ENCODE data around the gene ADIG. TPM values are rescaled to one million over a fixed set of nuclear protein-coding genes. Genes with fewer than 3 reads are reported as not detected.

ADIG gene
- total RNA-seq, 1 donor = not detected

DNA sequence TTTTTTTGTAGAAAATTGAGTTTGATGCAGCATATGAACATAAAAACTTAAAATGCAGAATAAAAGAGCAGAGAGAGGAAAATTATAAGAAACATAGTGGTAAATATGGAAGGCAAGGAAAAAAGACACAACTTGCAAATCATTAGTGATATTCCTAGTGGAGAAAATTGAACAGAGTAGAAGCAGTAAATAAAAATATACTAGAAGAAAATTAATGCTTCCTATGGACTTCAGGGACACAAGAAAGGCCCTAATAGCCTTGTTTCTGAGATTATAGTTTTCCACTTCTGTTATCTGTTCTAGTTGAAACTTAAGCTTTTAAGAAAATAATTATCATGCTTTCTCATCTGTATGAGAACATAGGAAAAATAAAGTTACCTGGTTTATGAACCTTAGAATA lies 25.6 kb upstream of the ADIG start:
- DNase-seq (ENCODE audit: insufficient read length, low spot score, missing footprints) = no peak
- Histone ChIP-seq H3K79me2 (ENCODE audit: insufficient read depth, low read length) (no peaks in the 10 kb centered on the region), H3K4me2 (ENCODE audit: insufficient read depth, low read length) (no peak overlapping the region), H3K27ac (ENCODE audit: low read depth, low read length) (no peak overlapping the region), H3K4me3 (ENCODE audit: insufficient read depth, low read length) (no peak overlapping the region), H3K4me1 (ENCODE audit: insufficient read depth, low read length) (no peaks in the 10 kb centered on the region), H3K27me3 (ENCODE audit: insufficient read depth, low read length) (no peaks in the 10 kb centered on the region), H3K36me3 (ENCODE audit: insufficient read depth, low read length) (peaks cover 74% of the 10 kb centered on the region), H2AFZ (ENCODE audit: low read length) (no peak overlapping the region), H3K9me3 (ENCODE audit: low read depth, low read length) (no peaks in the 10 kb centered on the region), H4K20me1 (ENCODE audit: insufficient read depth, low read length) (peaks cover 3% of the 10 kb centered on the region)
- TF ChIP-seq, protein P1, sequence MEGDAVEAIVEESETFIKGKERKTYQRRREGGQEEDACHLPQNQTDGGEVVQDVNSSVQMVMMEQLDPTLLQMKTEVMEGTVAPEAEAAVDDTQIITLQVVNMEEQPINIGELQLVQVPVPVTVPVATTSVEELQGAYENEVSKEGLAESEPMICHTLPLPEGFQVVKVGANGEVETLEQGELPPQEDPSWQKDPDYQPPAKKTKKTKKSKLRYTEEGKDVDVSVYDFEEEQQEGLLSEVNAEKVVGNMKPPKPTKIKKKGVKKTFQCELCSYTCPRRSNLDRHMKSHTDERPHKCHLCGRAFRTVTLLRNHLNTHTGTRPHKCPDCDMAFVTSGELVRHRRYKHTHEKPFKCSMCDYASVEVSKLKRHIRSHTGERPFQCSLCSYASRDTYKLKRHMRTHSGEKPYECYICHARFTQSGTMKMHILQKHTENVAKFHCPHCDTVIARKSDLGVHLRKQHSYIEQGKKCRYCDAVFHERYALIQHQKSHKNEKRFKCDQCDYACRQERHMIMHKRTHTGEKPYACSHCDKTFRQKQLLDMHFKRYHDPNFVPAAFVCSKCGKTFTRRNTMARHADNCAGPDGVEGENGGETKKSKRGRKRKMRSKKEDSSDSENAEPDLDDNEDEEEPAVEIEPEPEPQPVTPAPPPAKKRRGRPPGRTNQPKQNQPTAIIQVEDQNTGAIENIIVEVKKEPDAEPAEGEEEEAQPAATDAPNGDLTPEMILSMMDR (IDR thresholded peaks at IDR 0.05; ENCODE audit: extremely low read depth, low read depth, low read length) = no peak

DNA sequence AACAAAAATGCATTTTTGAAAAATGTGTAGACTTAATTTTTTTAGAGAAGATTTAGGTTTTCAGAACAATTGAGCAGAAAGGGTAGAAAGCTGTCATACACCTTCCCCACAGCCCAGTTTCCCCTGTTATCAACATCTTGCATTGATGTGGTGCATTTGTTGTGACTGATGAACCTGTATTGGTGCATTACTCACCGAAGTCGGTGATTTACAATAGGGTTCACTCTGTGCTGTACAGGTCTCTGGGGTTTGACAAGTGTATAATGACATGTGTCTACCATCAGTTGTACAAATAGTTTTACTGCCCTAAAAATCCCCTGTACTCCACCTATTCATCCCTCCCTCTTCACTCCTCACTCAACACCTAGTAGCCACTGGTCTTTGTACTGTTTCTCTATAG lies 23.8 kb upstream of the ADIG start:
- TF ChIP-seq, protein P1 (IDR thresholded peaks at IDR 0.05; ENCODE audit: extremely low read depth, low read depth, low read length) = no peak
- no peak overlapping the region for H2AFZ ChIP-seq (ENCODE audit: low read length)
- peaks cover 64% of the 10 kb centered on the region for H3K36me3 ChIP-seq (ENCODE audit: insufficient read depth, low read length)
- peaks cover 3% of the 10 kb centered on the region for H4K20me1 ChIP-seq (ENCODE audit: insufficient read depth, low read length)
- DNase-seq (ENCODE audit: insufficient read length, low spot score, missing footprints) = no peak
- no peak overlapping the region for H3K27ac ChIP-seq (ENCODE audit: low read depth, low read length)
- no peak overlapping the region for H3K4me3 ChIP-seq (ENCODE audit: insufficient read depth, low read length)
- H3K4me1 ChIP-seq (ENCODE audit: insufficient read depth, low read length) = no peaks in the 10 kb centered on the region
- H3K9me3 ChIP-seq (ENCODE audit: low read depth, low read length) = no peaks in the 10 kb centered on the region
- H3K79me2 ChIP-seq (ENCODE audit: insufficient read depth, low read length) = no peaks in the 10 kb centered on the region
- H3K27me3 ChIP-seq (ENCODE audit: insufficient read depth, low read length) = no peaks in the 10 kb centered on the region
- H3K4me2 ChIP-seq (ENCODE audit: insufficient read depth, low read length) = no peak overlapping the region

DNA sequence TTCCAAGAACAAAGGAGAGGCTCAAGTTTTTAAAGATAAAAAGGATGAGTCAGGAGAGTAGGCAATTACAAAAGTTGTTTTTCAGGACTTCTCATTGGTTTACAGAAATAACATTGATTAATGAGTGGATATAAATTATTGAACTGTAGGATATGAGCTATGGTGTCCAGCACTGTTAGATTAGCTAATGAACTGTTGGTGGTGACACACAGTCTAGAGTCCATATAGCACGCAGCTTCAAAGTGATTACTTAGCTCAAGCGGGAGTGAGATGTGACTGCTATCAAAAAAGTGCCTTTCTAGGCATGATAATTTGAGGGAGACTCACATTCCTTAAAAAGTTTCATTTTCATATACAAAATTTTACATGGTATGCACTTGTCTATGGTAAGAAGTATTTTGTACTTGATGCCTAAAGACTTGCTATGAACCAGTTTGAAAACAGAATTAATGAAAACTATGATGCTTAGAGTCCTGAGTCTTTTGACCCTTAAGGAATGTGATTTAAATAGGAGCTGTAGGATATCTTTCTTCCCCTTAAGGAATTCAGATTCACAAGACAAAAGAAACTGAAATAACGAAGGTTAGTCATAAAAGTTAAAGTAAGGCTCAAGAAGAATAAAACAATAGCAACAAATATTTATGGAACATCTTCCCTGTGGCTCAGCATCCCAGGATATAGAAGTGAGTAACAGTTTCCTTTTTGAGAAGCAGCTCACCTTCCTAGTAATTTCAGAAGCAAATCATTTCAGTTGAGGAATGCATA lies 22.2 kb upstream of the ADIG start:
- Histone ChIP-seq H3K9me3 (ENCODE audit: low read depth, low read length) (no peaks in the 10 kb centered on the region), H4K20me1 (ENCODE audit: insufficient read depth, low read length) (peaks cover 3% of the 10 kb centered on the region), H3K27me3 (ENCODE audit: insufficient read depth, low read length) (no peaks in the 10 kb centered on the region), H3K79me2 (ENCODE audit: insufficient read depth, low read length) (no peaks in the 10 kb centered on the region), H3K27ac (ENCODE audit: low read depth, low read length) (no peak overlapping the region), H3K4me2 (ENCODE audit: insufficient read depth, low read length) (no peak overlapping the region), H3K4me1 (ENCODE audit: insufficient read depth, low read length) (no peaks in the 10 kb centered on the region), H3K36me3 (ENCODE audit: insufficient read depth, low read length) (peaks cover 55% of the 10 kb centered on the region), H2AFZ (ENCODE audit: low read length) (no peak overlapping the region), H3K4me3 (ENCODE audit: insufficient read depth, low read length) (no peak overlapping the region)
- no peak for DNase-seq (ENCODE audit: insufficient read length, low spot score, missing footprints)
- TF ChIP-seq, protein P1 (IDR thresholded peaks at IDR 0.05; ENCODE audit: extremely low read depth, low read depth, low read length) = no peak

DNA sequence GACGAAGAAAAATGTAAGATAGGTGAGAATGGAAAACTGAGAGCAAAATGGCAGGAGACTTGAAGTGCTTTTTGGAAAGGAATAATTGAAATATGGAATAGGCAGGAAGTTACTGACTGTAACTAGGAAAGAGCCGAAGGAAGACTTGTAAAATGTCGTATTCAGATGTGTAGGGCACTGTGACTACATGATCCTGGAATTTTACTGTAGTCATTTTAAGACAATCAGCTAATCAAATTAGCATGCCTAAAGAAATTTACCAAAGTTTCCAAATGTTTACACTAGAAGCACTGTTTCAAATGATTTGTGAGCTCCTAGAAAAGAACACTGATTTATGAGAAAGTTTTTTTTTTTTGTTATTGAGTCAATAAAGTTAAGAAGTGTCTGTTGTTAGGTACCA lies 21.2 kb upstream of the ADIG start:
- peaks cover 45% of the 10 kb centered on the region for H3K36me3 ChIP-seq (ENCODE audit: insufficient read depth, low read length)
- H4K20me1 ChIP-seq (ENCODE audit: insufficient read depth, low read length) = no peaks in the 10 kb centered on the region
- no peak for DNase-seq (ENCODE audit: insufficient read length, low spot score, missing footprints)

More for the DNA sequence above, 21.2 kb upstream of the ADIG start:
- no peak overlapping the region for H2AFZ ChIP-seq (ENCODE audit: low read length)
- TF ChIP-seq, protein P1 (IDR thresholded peaks at IDR 0.05; ENCODE audit: extremely low read depth, low read depth, low read length) = no peak
- H3K79me2 ChIP-seq (ENCODE audit: insufficient read depth, low read length) = no peaks in the 10 kb centered on the region
- no peaks in the 10 kb centered on the region for H3K9me3 ChIP-seq (ENCODE audit: low read depth, low read length)
- no peaks in the 10 kb centered on the region for H3K27me3 ChIP-seq (ENCODE audit: insufficient read depth, low read length)
- H3K4me2 ChIP-seq (ENCODE audit: insufficient read depth, low read length) = no peak overlapping the region
- H3K4me3 ChIP-seq (ENCODE audit: insufficient read depth, low read length) = no peak overlapping the region
- no peak overlapping the region for H3K27ac ChIP-seq (ENCODE audit: low read depth, low read length)
- H3K4me1 ChIP-seq (ENCODE audit: insufficient read depth, low read length) = no peaks in the 10 kb centered on the region
